Regular cardiac myocyte (primary cell): ENCODE measurements around the gene RAMP3. TPM values are rescaled to one million over a fixed set of nuclear protein-coding genes. Genes with fewer than 3 reads are reported as not detected.

Source experiments
- total RNA-seq: library from RNA; depleted of rRNA; stranded (reverse); fragments of >200 nt; gene quantifications from 2 replicates; pipeline ENCODE4 v1.2.3, GENCODE V29; 2014

Gene RAMP3, protein sequence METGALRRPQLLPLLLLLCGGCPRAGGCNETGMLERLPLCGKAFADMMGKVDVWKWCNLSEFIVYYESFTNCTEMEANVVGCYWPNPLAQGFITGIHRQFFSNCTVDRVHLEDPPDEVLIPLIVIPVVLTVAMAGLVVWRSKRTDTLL
- 0.28 TPM in 1 of 2 replicates, not detected in the other for total RNA-seq

DNA sequence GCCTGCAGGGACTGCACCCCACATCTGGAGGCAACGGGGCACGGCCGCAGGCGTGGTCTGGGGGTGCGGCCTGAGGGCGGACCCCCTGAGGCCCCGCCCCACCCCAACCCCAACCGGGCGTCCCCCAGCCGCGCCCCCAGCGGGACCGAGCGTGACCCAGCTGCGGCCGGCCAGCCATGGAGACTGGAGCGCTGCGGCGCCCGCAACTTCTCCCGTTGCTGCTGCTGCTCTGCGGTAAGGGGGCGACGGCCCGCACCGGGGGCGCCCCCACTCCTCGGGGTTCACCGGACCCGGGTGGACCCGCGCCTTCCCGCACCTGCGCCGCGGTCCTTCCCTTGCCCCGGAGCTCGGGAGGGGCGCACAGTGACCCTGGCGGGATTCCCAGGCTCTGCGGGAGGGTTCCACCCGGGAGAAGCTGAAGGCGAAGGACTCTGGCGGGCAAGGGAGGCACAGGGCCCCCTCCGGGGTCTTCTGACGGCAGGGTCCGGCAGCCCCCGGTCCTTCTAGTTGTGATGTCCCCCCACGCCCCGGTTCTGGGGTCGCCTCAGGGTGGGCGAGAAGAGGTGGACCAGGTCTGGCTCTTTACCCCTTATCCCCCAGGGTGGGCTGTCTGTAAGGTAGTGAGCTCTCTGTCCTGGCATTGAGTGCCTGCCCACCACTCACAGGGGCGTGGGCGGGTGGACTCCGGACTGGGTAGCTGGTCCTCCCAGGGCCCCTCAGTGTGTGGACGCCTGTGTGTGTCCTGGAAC is at the start of gene RAMP3:
Gene RAMP3 (plus strand): TSS at position 139 of the 749 bp plus-strand sequence. CDS start 38 bp downstream, at position 177.

GRCh38 chr7:45111298-45112223 is 46.0 kb upstream of the RAMP3 start, which contains the start of gene TBRG4:
Gene TBRG4, minus strand, starts transcription at chr7:45111697. Its CDS starts 2,460 bp downstream, at chr7:45109237.

Other genes with a start within 250 kb of the RAMP3 start
- gene MYO1G, start 178.8 kb upstream of the RAMP3 start, total RNA-seq: under 0.01 TPM in 2 replicates
- gene CCM2, start 157.6 kb upstream of the RAMP3 start, total RNA-seq: 47.1 and 99.7 TPM in 2 replicates
- 0.38 and 0.56 TPM in 2 replicates for gene NACAD, start 68.8 kb upstream of the RAMP3 start, total RNA-seq
- 57.2 and 87.4 TPM in 2 replicates for gene TBRG4, start 46.1 kb upstream of the RAMP3 start, total RNA-seq